Measurements from ENCODE around the gene KLF3.

GRCh38 chr4:38684271-38684670 lies 20.3 kb downstream of the KLF3 start:
- no peak for TF ChIP-seq EZH2phosphoT487 (IDR thresholded peaks at IDR 0.05; ENCODE audit: insufficient read depth, low read depth)
- TF ChIP-seq EZH2 (IDR thresholded peaks at IDR 0.05; ENCODE audit: insufficient read depth, poor library complexity, severe bottlenecking): no peak
